Activated CD8-positive, alpha-beta memory T cell treated with anti-CD3 and anti-CD28 coated beads, Interleukin-2, amount 50 U/mL, for 1 hour (primary cell): ENCODE results near the gene POLE.

Source experiments
- DNase-seq: peaks from one replicate; pipeline ENCODE4 v3.0.0-alpha.2; 2020; ENCODE audit errors: extremely low read depth

POLE gene, protein sequence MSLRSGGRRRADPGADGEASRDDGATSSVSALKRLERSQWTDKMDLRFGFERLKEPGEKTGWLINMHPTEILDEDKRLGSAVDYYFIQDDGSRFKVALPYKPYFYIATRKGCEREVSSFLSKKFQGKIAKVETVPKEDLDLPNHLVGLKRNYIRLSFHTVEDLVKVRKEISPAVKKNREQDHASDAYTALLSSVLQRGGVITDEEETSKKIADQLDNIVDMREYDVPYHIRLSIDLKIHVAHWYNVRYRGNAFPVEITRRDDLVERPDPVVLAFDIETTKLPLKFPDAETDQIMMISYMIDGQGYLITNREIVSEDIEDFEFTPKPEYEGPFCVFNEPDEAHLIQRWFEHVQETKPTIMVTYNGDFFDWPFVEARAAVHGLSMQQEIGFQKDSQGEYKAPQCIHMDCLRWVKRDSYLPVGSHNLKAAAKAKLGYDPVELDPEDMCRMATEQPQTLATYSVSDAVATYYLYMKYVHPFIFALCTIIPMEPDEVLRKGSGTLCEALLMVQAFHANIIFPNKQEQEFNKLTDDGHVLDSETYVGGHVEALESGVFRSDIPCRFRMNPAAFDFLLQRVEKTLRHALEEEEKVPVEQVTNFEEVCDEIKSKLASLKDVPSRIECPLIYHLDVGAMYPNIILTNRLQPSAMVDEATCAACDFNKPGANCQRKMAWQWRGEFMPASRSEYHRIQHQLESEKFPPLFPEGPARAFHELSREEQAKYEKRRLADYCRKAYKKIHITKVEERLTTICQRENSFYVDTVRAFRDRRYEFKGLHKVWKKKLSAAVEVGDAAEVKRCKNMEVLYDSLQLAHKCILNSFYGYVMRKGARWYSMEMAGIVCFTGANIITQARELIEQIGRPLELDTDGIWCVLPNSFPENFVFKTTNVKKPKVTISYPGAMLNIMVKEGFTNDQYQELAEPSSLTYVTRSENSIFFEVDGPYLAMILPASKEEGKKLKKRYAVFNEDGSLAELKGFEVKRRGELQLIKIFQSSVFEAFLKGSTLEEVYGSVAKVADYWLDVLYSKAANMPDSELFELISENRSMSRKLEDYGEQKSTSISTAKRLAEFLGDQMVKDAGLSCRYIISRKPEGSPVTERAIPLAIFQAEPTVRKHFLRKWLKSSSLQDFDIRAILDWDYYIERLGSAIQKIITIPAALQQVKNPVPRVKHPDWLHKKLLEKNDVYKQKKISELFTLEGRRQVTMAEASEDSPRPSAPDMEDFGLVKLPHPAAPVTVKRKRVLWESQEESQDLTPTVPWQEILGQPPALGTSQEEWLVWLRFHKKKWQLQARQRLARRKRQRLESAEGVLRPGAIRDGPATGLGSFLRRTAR (N-terminal part only)

DNA sequence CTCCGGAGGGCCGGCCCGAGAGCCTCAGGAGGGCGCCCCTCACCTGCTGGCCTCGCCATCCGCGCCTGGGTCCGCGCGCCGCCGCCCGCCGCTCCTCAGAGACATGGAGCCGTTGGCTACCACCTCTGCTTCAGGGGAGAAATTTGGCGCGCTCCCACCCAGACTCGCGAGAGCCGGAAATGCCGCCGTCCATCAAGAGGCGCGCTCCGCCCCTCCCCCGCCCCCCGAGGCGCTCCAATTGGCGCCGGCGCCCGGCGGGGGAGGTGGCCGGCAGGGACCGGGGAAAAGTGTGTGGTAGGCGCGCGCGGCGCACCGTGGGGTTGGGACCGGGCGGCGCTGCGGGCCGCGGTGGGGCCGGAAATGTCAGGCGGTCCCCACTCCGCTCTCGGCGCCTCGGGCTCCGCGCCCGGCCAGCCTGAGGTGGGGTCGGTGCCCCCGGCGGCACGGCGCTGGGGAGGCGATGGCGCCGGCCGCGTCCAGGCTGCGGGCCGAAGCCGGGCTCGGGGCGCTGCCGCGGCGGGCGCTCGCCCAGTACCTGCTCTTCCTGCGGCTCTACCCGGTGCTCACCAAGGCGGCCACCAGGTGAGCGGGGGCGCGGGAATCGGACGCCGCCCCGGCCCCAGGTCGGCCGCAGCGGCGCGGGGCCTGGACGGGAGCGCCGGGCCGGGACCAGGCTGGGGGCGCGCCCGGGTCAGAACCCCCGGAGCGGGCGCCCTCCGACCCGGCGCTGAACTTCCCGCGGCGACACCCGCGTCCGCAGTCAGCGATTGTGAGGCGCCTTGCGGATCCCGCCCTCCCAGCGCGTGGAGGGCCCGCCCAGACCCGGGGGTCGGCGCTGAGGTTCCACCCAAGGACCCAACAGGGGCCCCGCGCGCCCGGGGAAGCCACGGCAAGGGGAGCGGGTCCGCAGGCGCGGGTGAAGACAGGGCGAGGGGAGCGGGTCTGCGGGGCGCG, at the start of gene POLE, which contains the start of gene PXMP2:
POLE (minus strand) TSS at position 132 of the 954 bp plus-strand sequence; CDS start at position 105, 27 bp downstream.
PXMP2 (plus strand) TSS at position 377 of the 954 bp plus-strand sequence; CDS start at position 461, 84 bp downstream.
- peak; percentile 81 for DNase-seq

DNA sequence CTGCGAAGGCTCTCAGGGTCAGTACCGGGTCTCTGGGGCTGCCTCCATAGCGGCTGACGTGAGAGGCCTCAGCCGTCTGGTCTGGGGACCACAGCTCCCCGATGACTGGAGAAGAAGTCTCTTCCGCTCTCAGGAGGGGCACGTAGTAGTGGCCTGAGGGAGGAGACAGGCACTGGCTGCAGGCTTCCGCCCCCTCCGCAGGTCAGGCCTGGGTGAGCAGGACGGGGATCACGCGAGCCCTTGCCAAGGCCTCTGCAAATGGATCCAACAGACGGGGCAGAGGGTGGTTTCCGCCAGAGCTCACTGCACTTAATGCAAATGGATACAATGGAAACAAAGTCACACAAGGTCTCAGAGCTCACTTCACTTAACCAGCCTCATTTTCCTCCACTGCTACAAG, 49.8 kb upstream of the POLE start:
- no peak for DNase-seq

- no peak for DNase-seq
Observed at GRCh38 chr12:132736378-132736777, 49.2 kb upstream of the POLE start.

DNA sequence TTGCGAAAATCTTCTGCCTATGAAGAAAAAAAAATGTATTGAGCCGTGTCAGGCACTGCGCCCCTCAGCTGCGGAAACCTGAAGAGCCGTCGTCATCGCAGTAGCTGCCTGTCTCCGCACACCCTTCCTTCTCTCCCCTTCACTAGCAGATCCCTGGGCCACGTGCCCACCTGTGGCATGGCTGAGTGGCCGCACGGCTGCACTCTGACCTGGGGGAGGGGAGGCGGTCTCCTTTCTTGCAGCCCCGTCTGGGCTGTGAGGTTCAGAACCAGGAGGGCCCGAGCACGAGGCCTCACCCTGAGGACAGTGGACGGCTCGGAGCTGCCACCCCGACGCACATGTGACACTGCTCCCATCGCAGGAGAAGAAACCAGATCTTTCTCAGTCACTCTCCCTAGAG, 48.4 kb upstream of the POLE start:
- DNase-seq, result no peak

- no peak for DNase-seq
Observed at GRCh38 chr12:132734206-132734605, 47.1 kb upstream of the POLE start.

GRCh38 chr12:132731574-132731973, 44.4 kb upstream of the POLE start:
- no peak for DNase-seq

DNA sequence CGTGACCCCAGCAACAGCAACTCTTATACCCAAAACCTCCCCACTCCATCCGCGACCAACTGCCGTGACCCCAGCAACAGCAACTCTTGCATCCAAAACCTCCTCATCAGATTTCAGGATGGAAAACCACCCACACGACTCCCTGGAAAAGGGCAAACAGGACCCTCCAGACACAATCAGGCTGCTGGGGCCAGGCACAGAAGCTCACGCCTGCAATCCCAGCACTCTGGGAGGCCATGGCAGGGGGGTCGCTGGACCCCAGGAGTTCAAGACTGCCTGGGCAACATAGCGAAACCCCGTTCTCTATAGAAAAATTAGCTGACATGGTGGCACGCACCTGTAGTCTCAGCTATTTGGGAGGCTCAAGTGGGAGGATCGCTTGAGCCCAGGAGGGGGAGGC, 43.2 kb upstream of the POLE start:
- no peak for DNase-seq

DNA sequence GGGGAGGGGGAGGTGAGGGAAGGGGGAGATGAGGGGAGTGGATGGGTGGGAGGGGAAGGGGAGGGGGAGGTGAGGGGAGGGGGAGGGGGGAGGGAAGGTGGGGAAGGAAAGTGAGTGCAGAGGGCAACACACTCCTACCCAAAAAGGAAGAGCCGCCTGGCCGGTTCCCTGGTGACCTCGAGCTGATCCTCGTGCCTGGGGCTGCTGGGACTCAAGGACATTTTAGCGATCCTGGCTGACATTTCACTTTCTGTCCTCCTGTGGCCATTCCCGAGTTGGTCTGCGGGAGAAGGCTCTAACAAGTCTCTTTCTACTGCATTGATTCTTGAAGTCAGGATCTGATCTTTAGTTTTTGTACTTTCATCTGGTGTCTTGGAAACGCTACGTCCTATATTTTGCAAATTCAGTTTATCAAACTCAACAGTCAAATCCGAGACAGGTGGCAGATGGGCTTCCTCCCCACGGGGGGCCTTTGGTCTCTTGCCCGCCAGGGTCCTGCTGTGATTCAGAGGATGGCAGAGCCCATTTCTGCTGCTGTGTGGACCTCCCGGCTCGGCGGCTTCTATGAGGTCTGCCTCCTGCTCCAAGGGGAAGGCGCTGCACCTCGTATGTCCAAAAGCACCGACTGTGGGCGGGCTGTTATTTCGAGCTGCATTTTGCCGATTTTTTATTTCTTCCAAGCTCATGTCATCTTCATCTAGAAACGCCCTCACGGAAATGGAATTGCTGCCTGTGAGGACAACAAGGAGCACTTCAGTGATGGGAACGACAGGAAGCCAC, 42.6 kb upstream of the POLE start:
- no peak for DNase-seq

GRCh38 chr12:132728502-132728901, 41.4 kb upstream of the POLE start:
- no peak for DNase-seq

DNA sequence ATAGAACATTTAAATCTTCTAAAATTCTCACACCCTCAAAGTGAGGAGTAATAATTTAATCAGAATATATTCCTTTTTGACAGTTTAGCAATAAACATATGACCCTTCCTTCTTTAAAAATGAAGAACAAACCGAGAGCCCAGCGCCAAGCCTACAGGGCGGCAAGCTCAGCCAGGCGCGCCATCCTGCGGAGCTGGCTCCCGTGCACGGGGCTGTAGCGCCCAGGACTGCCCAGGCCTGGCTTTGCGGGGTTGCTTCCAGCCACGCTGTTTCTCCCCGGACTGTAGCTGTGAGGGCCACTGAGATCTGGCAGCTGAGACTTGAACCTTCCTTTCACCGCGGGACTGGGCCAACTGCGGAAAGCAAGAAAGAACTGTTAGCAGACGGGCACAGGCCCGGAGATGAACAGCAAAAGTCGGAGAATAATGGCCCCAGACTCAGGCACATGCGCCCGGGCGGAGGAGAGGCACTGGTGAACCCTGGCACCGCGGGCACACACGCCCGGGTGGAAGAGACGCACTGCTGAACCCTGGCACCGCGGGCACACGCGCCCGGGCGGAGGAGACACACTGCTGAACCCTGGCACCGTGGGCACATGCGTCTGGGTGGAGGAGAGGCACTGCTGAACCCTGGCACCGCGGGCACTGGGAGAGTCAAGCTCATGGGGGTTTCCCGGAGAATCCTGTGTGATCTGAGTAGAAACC, 40.1 kb upstream of the POLE start:
- DNase-seq, result no peak

- DNase-seq, result no peak
Observed at GRCh38 chr12:132726386-132726785, 39.2 kb upstream of the POLE start.

DNA sequence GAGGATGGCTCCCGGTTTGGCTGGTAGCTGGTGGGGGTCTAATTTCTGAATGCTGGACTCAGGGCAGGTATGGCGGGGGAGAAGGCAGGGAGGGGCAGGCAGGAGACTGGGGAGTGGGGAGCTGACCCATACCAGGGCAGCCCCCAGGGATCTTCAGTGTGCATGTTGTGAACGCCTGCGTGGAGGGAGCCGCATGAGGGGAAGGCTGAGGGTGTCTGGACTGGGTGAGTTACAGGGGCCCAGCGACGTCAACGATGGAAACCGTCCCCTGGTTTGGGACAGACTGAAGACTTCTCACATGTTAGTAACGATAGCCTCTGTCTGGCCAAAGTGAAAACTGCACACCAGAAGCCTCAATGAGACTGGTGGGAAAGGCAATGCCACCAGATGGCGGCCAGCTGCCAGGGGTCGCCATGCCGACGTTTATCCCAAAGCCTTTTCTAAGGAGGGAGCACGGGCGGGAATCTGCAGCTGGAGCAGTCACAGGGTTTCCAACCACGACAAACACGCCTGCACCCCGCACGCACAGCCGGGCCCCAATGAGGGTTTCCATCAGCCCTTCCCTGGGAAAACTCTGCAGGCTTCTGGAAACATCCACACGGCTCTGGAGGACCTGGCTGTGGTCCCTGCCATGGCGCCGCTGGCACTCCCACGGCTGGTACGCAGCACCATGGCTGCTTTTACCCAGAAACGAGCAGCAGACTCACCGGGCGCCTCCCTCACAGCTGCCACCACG, 37.5 kb upstream of the POLE start:
- DNase-seq, result no peak

GRCh38 chr12:132723764-132724140, 36.6 kb upstream of the POLE start:
- no peak for DNase-seq

DNA sequence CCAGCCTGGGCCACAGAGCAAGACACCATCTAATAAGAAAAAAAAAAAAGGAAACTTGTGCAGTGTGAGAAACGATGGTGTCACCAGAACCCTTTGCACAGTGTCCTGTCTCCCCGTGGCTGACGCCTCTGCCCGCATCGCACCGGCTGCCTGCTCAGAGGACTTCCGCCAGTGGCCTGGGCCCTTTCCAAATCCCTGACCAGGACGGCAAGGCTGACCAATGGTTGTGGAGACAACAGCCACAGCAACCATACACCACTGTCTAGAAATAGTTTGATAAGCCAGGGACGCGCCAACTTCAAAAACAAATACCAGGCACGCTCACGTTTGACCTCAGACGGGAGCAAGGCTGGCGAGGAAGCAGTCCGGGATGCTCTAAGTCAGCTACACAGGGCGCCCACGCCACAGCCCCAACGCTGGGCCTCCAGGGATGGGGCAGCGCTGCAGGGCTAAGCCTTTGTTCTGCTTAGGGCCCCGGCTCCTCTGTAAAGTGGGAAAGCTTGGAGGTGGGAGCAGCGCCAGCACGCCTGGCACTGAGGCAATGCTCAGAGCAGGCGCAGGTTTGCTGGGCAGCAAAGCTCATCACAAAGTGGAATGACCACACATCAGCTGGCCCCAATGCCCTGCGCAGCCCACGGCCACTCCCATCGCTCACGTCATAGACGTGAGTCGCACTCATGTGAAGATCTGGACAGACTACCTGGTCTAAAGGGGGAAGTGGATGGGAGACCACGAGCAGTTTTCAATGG, 36.0 kb upstream of the POLE start:
- no peak for DNase-seq

GRCh38 chr12:132720606-132721345, 33.6 kb upstream of the POLE start:
- no peak for DNase-seq

- no peak for DNase-seq
Observed at GRCh38 chr12:132719954-132720324, 32.8 kb upstream of the POLE start.
